Measurements from ENCODE around the gene TGM1. TPM values are rescaled to one million over a fixed set of nuclear protein-coding genes. Genes with fewer than 3 reads are reported as not detected.

Gene TGM1
- total RNA-seq, 1 experiment from 2014 or later = 2.9 TPM

- H4K5ac ChIP-seq (ENCODE audit: insufficient read length, low read depth, low read length) = no peak overlapping the region
- H3T11ph ChIP-seq (ENCODE audit: low read length) = no peak overlapping the region
- no peak overlapping the region for H3K4me2 ChIP-seq (ENCODE audit: insufficient read depth, insufficient read length, low read length)
- H3K27ac ChIP-seq (ENCODE audit: insufficient read length, low read depth, low read length) = no peak overlapping the region
- H4K91ac ChIP-seq (ENCODE audit: insufficient read length, low read depth, low read length) = no peak overlapping the region
- H4K20me1 ChIP-seq (ENCODE audit: control insufficient read depth, insufficient read depth, insufficient read length) = no peaks in the 10 kb centered on the region
- no peak overlapping the region for H2BK15ac ChIP-seq (ENCODE audit: low read depth, low read length)
- H4K8ac ChIP-seq (replicated peaks; ENCODE audit: insufficient read length, low read depth, low read length) = no peak overlapping the region
- H3K4me1 ChIP-seq (ENCODE audit: insufficient read depth, low read length) = no peaks in the 10 kb centered on the region
- Mint-ChIP-seq H3K36me3 (ENCODE audit: insufficient read depth in 1 of 3, low read depth in 3 of 3) (peaks cover 33 to 73% (median 57%) of the 10 kb centered on the region in 3 experiments), H3K4me1 (peaks cover 5 to 6% of the 10 kb centered on the region in 2 experiments; a peak in 3 of 4 replicates), H3K4me3 (no peak overlapping the region), H3K27ac (peak overlapping the region in 1 of 3 experiments; percentile 25; a peak in 1 of 7 replicates), H3K9me3 (no peaks in the 10 kb centered on the region), H3K27me3 (ENCODE audit: low read depth) (no peaks in the 10 kb centered on the region)
- no peak overlapping the region for H3K14ac ChIP-seq (ENCODE audit: insufficient read depth, low read length)
- no peaks in the 10 kb centered on the region for H3K79me1 ChIP-seq (ENCODE audit: insufficient read depth, low read depth, low read length, poor library complexity, severe bottlenecking)
- no CpG with 5 or more reads among the region's 11 CpGs for WGBS (ENCODE audit: extremely low coverage, insufficient read length, low lambda C conversion rate)
- H2BK120ac ChIP-seq (ENCODE audit: low read depth, low read length, poor library complexity, severe bottlenecking) = no peak overlapping the region
- DNase-seq = no peak
- no peaks in the 10 kb centered on the region for H3K79me2 ChIP-seq (ENCODE audit: insufficient read depth, low read length)
- no peak overlapping the region for H2BK20ac ChIP-seq (ENCODE audit: low read depth, low read length, poor library complexity, severe bottlenecking)
- no peaks in the 10 kb centered on the region for H3K27me3 ChIP-seq (ENCODE audit: insufficient read depth, low read length)
- TF ChIP-seq CTCF (conservative IDR thresholded peaks at IDR 0.05) = no peak
- no peak overlapping the region for H2AK5ac ChIP-seq (ENCODE audit: insufficient read length, low read length)
- H3K9ac ChIP-seq (ENCODE audit: extremely low read depth, insufficient read length, low read length) = no peak overlapping the region
- no peak overlapping the region for H3K18ac ChIP-seq (ENCODE audit: insufficient read length, low read depth, low read length)
- no peak overlapping the region for H3K4ac ChIP-seq (ENCODE audit: low read depth, low read length)
- no peak overlapping the region for H3K23ac ChIP-seq (ENCODE audit: insufficient read length, low read depth, low read length)
- no peak overlapping the region for H2BK5ac ChIP-seq (ENCODE audit: insufficient read length, low read length)
- no peaks in the 10 kb centered on the region for H3K9me3 ChIP-seq (ENCODE audit: control insufficient read depth, low read depth, low read length)
- no peak overlapping the region for H2BK12ac ChIP-seq (ENCODE audit: insufficient read length, low read depth, low read length)
- H3K23me2 ChIP-seq (ENCODE audit: insufficient read length, low read depth, low read length, poor library complexity, severe bottlenecking) = no peaks in the 10 kb centered on the region
- no peak overlapping the region for H3K56ac ChIP-seq (ENCODE audit: insufficient read length, low read depth, low read length)
- no peak overlapping the region for H2AFZ ChIP-seq (ENCODE audit: low read length)
Observed at GRCh38 chr14:24307156-24307574, 44.2 kb upstream of the TGM1 start.
